Esophagus squamous epithelium (tissue), 4 donors: ENCODE data around the gene LEUTX.

Experiments used
- POLR2A ChIP-seq, 4 donors: fragments of 450-650 bp; IDR thresholded peaks; one replicate each; pipeline ENCODE4 v1.6.1; 2017; ENCODE audit warnings: antibody characterized with exemption in 4 of 4, mild to moderate bottlenecking in 4 of 4, moderate library complexity in 3 of 4
- TF ChIP-seq, protein P1 (sequence below), 6 experiments: fragments of 450-650 bp in 4 of 6; fragments of 200-600 bp in 2 of 6; sonication (generic) in 2 of 6; IDR thresholded peaks; one replicate each; pipeline ENCODE4 v1.5.1; 2016 to 2019; ENCODE audit warnings: antibody characterized with exemption in 6 of 6, mild to moderate bottlenecking in 4 of 6, moderate library complexity in 4 of 6

DNA sequence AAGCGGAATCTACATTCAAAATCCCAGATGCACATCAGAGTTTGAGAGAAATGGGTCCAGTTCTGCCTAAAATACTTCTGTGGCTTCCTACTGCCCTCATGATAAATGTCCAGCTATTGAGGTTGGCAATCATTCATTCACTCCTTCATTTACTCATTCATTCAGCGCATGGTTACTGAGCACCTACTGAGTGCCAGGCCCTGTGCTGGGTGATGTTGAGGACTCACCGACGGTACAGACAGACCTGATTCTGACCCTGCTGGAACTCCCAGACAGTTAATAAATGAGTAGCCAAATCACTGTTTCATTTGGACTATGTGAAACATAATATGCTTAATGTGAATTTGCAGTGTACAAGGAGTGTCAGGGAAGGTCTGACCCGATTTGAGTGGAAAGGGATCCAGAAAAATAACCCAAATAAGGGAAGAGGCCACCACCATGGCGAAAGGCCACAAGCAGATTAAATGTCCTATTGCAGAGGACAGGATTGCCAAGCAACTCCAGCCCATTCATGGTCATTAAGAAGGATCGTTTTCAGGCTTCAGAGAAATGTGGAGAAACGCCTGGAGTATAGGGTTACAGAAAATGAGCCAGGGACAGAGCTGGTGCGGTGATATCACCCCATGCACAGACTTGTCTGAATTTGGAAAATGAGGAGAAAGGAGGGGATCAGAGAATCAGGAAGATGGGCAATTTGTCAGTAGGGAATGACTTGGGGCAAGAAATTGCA lies 34.8 kb downstream of the LEUTX start:
- TF ChIP-seq POLR2A (IDR thresholded peaks at IDR 0.05), result no peak
- TF ChIP-seq, protein P1, sequence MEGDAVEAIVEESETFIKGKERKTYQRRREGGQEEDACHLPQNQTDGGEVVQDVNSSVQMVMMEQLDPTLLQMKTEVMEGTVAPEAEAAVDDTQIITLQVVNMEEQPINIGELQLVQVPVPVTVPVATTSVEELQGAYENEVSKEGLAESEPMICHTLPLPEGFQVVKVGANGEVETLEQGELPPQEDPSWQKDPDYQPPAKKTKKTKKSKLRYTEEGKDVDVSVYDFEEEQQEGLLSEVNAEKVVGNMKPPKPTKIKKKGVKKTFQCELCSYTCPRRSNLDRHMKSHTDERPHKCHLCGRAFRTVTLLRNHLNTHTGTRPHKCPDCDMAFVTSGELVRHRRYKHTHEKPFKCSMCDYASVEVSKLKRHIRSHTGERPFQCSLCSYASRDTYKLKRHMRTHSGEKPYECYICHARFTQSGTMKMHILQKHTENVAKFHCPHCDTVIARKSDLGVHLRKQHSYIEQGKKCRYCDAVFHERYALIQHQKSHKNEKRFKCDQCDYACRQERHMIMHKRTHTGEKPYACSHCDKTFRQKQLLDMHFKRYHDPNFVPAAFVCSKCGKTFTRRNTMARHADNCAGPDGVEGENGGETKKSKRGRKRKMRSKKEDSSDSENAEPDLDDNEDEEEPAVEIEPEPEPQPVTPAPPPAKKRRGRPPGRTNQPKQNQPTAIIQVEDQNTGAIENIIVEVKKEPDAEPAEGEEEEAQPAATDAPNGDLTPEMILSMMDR (IDR thresholded peaks at IDR 0.05), result no peak
